IMR-90 (cell line): ENCODE measurements around the gene ZNF544. TPM values are rescaled to one million over a fixed set of nuclear protein-coding genes. Genes with fewer than 3 reads are reported as not detected.

Source experiments
- ATAC-seq: fragments of 200-7000 bp; cut with Tn5 transposase; 2 replicates; pipeline ENCODE4 v1.9.1; 2020; ENCODE audit warnings: low read depth, mild to moderate bottlenecking, moderate library complexity
- BruUV-seq: library from RNA; stranded (reverse); fragments of 400-500 nt; replicated peaks from 2 replicates; lab custom pipeline; 2021; lab: Mats Ljungman, UMichigan
- CTCF ChIA-PET: fragments of 300-600 bp; formaldehyde crosslinking; extraction: SDS; loops from one replicate; lab custom pipeline; 2021; ENCODE audit warnings: antibody characterized with exemption; lab: Yijun Ruan, JAX
- POLR2A ChIA-PET: fragments of 300-600 bp; sonication (Branson Sonifier 250); formaldehyde crosslinking; loops from one replicate; lab custom pipeline; 2022; ENCODE audit warnings: antibody characterized with exemption; ENCODE audit not compliant: unreplicated experiment; lab: Charles Lee
- DNase-seq: peaks from one replicate; pipeline ENCODE4 v3.0.0; 2013
- H2AFZ ChIP-seq: replicated peaks from 2 replicates; pipeline ENCODE3; 2013; ENCODE audit warnings: low read length, mild to moderate bottlenecking; ENCODE audit not compliant: poor library complexity
- H2AK5ac ChIP-seq: 2 replicates; pipeline ENCODE4 v1.6.1; 2013; ENCODE audit warnings: low read depth, low read length, inconsistent platforms
- H2AK9ac ChIP-seq: replicated peaks from 2 replicates; pipeline ENCODE3; 2013; ENCODE audit warnings: mild to moderate bottlenecking, low read depth, low read length, moderate library complexity; ENCODE audit not compliant: poor library complexity
- H2BK120ac ChIP-seq: 2 replicates; pipeline ENCODE4 v1.6.1; 2013; ENCODE audit warnings: low read depth, low read length, inconsistent platforms
- H2BK15ac ChIP-seq: 3 replicates; pipeline ENCODE4 v1.6.1; 2013; ENCODE audit warnings: low read depth, low read length, inconsistent platforms
- H2BK20ac ChIP-seq: 2 replicates; pipeline ENCODE4 v1.6.1; 2013; ENCODE audit warnings: low read depth, mild to moderate bottlenecking, inconsistent platforms, low read length, moderate library complexity
- H2BK5ac ChIP-seq: 2 replicates; pipeline ENCODE4 v1.6.1; 2013; ENCODE audit warnings: mild to moderate bottlenecking, low read depth, low read length, inconsistent platforms; ENCODE audit not compliant: poor library complexity, severe bottlenecking
- H3K14ac ChIP-seq: replicated peaks from 2 replicates; pipeline ENCODE4 v1.6.1; 2013; ENCODE audit warnings: low read depth, low read length, inconsistent platforms
- H3K18ac ChIP-seq: 2 replicates; pipeline ENCODE4 v1.6.1; 2013; ENCODE audit warnings: low read depth, low read length, control low read depth
- H3K23ac ChIP-seq: 2 replicates; pipeline ENCODE4 v1.6.1; 2013; ENCODE audit warnings: low read depth, low read length, inconsistent platforms
- H3K27ac ChIP-seq: 2 replicates; pipeline ENCODE4 v1.5.1; 2013; ENCODE audit warnings: mild to moderate bottlenecking, control low read depth, low read length; ENCODE audit not compliant: insufficient read depth
- H3K27me3 ChIP-seq: 2 replicates; pipeline ENCODE4 v1.6.1; 2013; ENCODE audit warnings: low read length; ENCODE audit not compliant: control insufficient read depth, insufficient read depth
- H3K36me3 ChIP-seq: 2 replicates; pipeline ENCODE4 v1.6.1; 2013; ENCODE audit warnings: low read length, mixed read lengths; ENCODE audit not compliant: control insufficient read depth, insufficient read depth
- H3K4ac ChIP-seq: 2 replicates; pipeline ENCODE4 v1.6.1; 2013; ENCODE audit warnings: low read depth, low read length, inconsistent platforms
- H3K4me1 ChIP-seq: 2 replicates; pipeline ENCODE4 v1.6.1; 2013; ENCODE audit warnings: low read length, mixed read lengths; ENCODE audit not compliant: control insufficient read depth, insufficient read depth
- H3K4me2 ChIP-seq: 2 replicates; pipeline ENCODE4 v1.6.1; 2013; ENCODE audit warnings: low read depth, mild to moderate bottlenecking, control low read depth, low read length, moderate library complexity
- H3K4me3 ChIP-seq: 2 replicates; pipeline ENCODE4 v1.5.1; 2013; ENCODE audit warnings: low read depth, mild to moderate bottlenecking, control low read depth, low read length, moderate library complexity; ENCODE audit not compliant: insufficient read depth
- H3K56ac ChIP-seq: 2 replicates; pipeline ENCODE4 v1.6.1; 2013; ENCODE audit warnings: low read length, inconsistent platforms; ENCODE audit not compliant: insufficient read depth; ENCODE audit errors: extremely low read depth
- H3K79me1 ChIP-seq, 2 experiments: 2 replicates each; pipeline ENCODE4 v1.6.1; 2013; ENCODE audit warnings: low read length in 2 of 2, inconsistent platforms in 1 of 2, low read depth in 1 of 2
- H3K9ac ChIP-seq: 2 replicates; pipeline ENCODE4 v1.6.1; 2013; ENCODE audit warnings: low read depth, low read length, control low read depth
- H3K9me1 ChIP-seq: 2 replicates; pipeline ENCODE4 v1.6.1; 2013; ENCODE audit warnings: low read length, inconsistent platforms; ENCODE audit not compliant: insufficient read depth
- H3K9me3 ChIP-seq: 2 replicates; pipeline ENCODE4 v1.6.1; 2013; ENCODE audit warnings: low read length; ENCODE audit not compliant: control insufficient read depth, insufficient read depth
- H4K20me1 ChIP-seq: 2 replicates; pipeline ENCODE4 v1.6.1; 2013; ENCODE audit warnings: low read length, inconsistent platforms; ENCODE audit not compliant: insufficient read depth
- H4K5ac ChIP-seq: 2 replicates; pipeline ENCODE4 v1.6.1; 2013; ENCODE audit warnings: mild to moderate bottlenecking, low read depth, low read length, control low read depth
- H4K8ac ChIP-seq, 2 experiments: 2 replicates each; pipeline ENCODE4 v1.6.1; 2013; ENCODE audit warnings: low read depth in 2 of 2, low read length in 2 of 2, control low read depth in 1 of 2, inconsistent platforms in 1 of 2
- H4K91ac ChIP-seq: 2 replicates; pipeline ENCODE4 v1.6.1; 2013; ENCODE audit warnings: low read depth, low read length, inconsistent platforms; ENCODE audit not compliant: insufficient read depth
- BHLHE40 ChIP-seq: fragments of 150-350 bp; IDR thresholded peaks from 2 replicates; pipeline ENCODE4 v1.6.1; 2016; ENCODE audit warnings: mild to moderate bottlenecking, low read depth, low read length
- CEBPB ChIP-seq: IDR thresholded peaks from 2 replicates; pipeline ENCODE4 v1.6.1; 2012; ENCODE audit warnings: low read depth, low read length, improper control_type of control experiment
- CTCF ChIP-seq: conservative IDR thresholded peaks from 2 replicates; pipeline ENCODE4 v1.5.1; 2012; ENCODE audit warnings: mild to moderate bottlenecking, low read depth, low read length, improper control_type of control experiment
- FOS ChIP-seq: fragments of 150-350 bp; IDR thresholded peaks from 2 replicates; pipeline ENCODE4 v1.6.1; 2016; ENCODE audit warnings: low read depth, low read length
- MAFK ChIP-seq: IDR thresholded peaks from 2 replicates; pipeline ENCODE4 v1.6.1; 2012; ENCODE audit warnings: low read depth, low read length, improper control_type of control experiment
- MAZ ChIP-seq: IDR thresholded peaks from 2 replicates; pipeline ENCODE4 v1.6.1; 2012; ENCODE audit warnings: low read depth, mild to moderate bottlenecking, low read length, improper control_type of control experiment, moderate library complexity, borderline replicate concordance
- NFE2L2 ChIP-seq: fragments of 150-350 bp; IDR thresholded peaks from 2 replicates; pipeline ENCODE4 v1.6.1; 2016; ENCODE audit warnings: low read depth, mild to moderate bottlenecking, low read length
- RCOR1 ChIP-seq: IDR thresholded peaks from 2 replicates; pipeline ENCODE4 v1.6.1; 2012; ENCODE audit warnings: mild to moderate bottlenecking, low read length, improper control_type of control experiment; ENCODE audit not compliant: insufficient replicate concordance
- SMC3 ChIP-seq: fragments of 150-350 bp; IDR thresholded peaks from 2 replicates; pipeline ENCODE4 v1.6.1; 2016; ENCODE audit warnings: low read depth, mild to moderate bottlenecking, antibody characterized with exemption, low read length, moderate library complexity
- USF2 ChIP-seq: fragments of 150-350 bp; IDR thresholded peaks from 2 replicates; pipeline ENCODE4 v1.6.1; 2017; ENCODE audit warnings: mild to moderate bottlenecking, antibody characterized with exemption, low read length, low read depth
- WGBS, 2 experiments: methylation state at CpG; one replicate each; pipeline versions ENCODE4 v1.1.5 to v1.1.7; 2013; ENCODE audit warnings: missing lambda C conversion rate in 2 of 2; ENCODE audit not compliant: insufficient read length in 1 of 2; ENCODE audit errors: extremely low coverage in 2 of 2; 5-methylcytosine and 5-hydroxymethylcytosine counted together
- dilution Hi-C: fragments of 300-500 bp; cut with HindIII; formaldehyde crosslinking; loops from one replicate; pipeline ENCODE4 v1.14.3; 2018; ENCODE audit warnings: low sequenced_read_pairs; ENCODE audit not compliant: unreplicated experiment
- in situ Hi-C: fragments of 300-500 bp; cut with MboI; formaldehyde crosslinking; loops from 3 replicates; pipeline ENCODE4 v1.14.3; 2019; ENCODE audit warnings: low sequenced_read_pairs, inconsistent platforms, mixed read lengths
- intact Hi-C: fragments of 100-400 bp; cut with micrococcal nuclease; formaldehyde crosslinking; loops from 2 replicates; pipeline ENCODE4 v1.10.0; 2022
- polyA plus RNA-seq, 3 experiments: library from polyadenylated mRNA; depleted of rRNA; stranded (reverse); fragments of >200 nt; gene quantifications; 2 replicates each; pipeline ENCODE4 v1.2.3, GENCODE V29; 2012; ENCODE audit warnings: low replicate concordance in 1 of 3
- total RNA-seq: library from RNA; depleted of rRNA; stranded (reverse); fragments of >200 nt; gene quantifications from 2 replicates; pipeline ENCODE4 v1.2.3, GENCODE V29; 2012

Gene ZNF544
- total and polyA plus RNA-seq, 2 of the 4 experiments (the other 2 are of a cell fraction): 19.3 to 45.9 TPM

GRCh38 chr19:58218899-58219298 lies 9.8 kb upstream of the ZNF544 start:
- Histone ChIP-seq H3K14ac (no peak overlapping the region), H3K79me1 (no peaks in the 10 kb centered on the region), H4K20me1 (no peaks in the 10 kb centered on the region), H3K4me1 (no peaks in the 10 kb centered on the region), H2AK5ac (no peak overlapping the region), H2AK9ac (no peak overlapping the region), H3K27me3 (no peaks in the 10 kb centered on the region), H3K36me3 (peaks cover 3% of the 10 kb centered on the region), H2BK15ac (no peak overlapping the region), H3K23ac (no peak overlapping the region), H4K91ac (no peak overlapping the region), H3K9ac (no peak overlapping the region), H3K9me3 (peaks cover 56% of the 10 kb centered on the region), H2AFZ (no peak overlapping the region), H4K5ac (no peak overlapping the region), H3K56ac (no peak overlapping the region), H2BK5ac (no peak overlapping the region), H4K8ac (no peak overlapping the region), H3K4me2 (no peak overlapping the region), H2BK120ac (no peak overlapping the region), H3K9me1 (no peaks in the 10 kb centered on the region), H3K18ac (no peak overlapping the region), H2BK20ac (no peak overlapping the region), H3K27ac (no peak overlapping the region), H3K4me3 (no peak overlapping the region), H3K4ac (no peak overlapping the region)
- no TSS peak for BruUV-seq
- intact Hi-C loops: no loop called here
- ATAC-seq (no peak), DNase-seq (no peak)
- in situ Hi-C loops: no loop called here
- 31% methylated on average over 3 of the region's 9 CpGs; no CpG with 5 or more reads in 1 of the 2 experiments for WGBS, 2 experiments
- TF ChIP-seq SMC3: no peak
- TF ChIP-seq MAZ: no peak
- no peak for TF ChIP-seq FOS
- TF ChIP-seq NFE2L2: no peak
- TF ChIP-seq RCOR1: no peak
- no peak for TF ChIP-seq CTCF
- no peak for TF ChIP-seq MAFK
- TF ChIP-seq CEBPB: no peak
- no peak for TF ChIP-seq BHLHE40
- TF ChIP-seq USF2: no peak
- dilution Hi-C loops: no loop called here
- ChIA-PET POLR2A (no interaction called here), CTCF (no interaction called here)
